Fibroblast of mammary gland (primary cell): ENCODE measurements around the gene AMN.

Experiments used
- DNase-seq: peaks from one replicate; pipeline ENCODE4 v3.0.0-alpha.2; 2010; ENCODE audit warnings: low read depth
- H3K4me3 ChIP-seq: 2 replicates; pipeline ENCODE4 v1.5.1; 2011; ENCODE audit warnings: low read depth, mild to moderate bottlenecking, low read length, moderate library complexity; ENCODE audit not compliant: control insufficient read depth
- TF ChIP-seq, protein P1 (sequence below): conservative IDR thresholded peaks from 2 replicates; pipeline ENCODE4 v1.5.1; 2011; ENCODE audit warnings: low read depth, low read length, inconsistent platforms; ENCODE audit not compliant: control insufficient read depth, insufficient read depth

AMN gene

GRCh38 chr14:102939820-102940561, 17.5 kb downstream of the AMN start:
- TF ChIP-seq, protein P1, sequence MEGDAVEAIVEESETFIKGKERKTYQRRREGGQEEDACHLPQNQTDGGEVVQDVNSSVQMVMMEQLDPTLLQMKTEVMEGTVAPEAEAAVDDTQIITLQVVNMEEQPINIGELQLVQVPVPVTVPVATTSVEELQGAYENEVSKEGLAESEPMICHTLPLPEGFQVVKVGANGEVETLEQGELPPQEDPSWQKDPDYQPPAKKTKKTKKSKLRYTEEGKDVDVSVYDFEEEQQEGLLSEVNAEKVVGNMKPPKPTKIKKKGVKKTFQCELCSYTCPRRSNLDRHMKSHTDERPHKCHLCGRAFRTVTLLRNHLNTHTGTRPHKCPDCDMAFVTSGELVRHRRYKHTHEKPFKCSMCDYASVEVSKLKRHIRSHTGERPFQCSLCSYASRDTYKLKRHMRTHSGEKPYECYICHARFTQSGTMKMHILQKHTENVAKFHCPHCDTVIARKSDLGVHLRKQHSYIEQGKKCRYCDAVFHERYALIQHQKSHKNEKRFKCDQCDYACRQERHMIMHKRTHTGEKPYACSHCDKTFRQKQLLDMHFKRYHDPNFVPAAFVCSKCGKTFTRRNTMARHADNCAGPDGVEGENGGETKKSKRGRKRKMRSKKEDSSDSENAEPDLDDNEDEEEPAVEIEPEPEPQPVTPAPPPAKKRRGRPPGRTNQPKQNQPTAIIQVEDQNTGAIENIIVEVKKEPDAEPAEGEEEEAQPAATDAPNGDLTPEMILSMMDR: no peak
- no peak overlapping the region for H3K4me3 ChIP-seq
- DNase-seq: no peak

DNA sequence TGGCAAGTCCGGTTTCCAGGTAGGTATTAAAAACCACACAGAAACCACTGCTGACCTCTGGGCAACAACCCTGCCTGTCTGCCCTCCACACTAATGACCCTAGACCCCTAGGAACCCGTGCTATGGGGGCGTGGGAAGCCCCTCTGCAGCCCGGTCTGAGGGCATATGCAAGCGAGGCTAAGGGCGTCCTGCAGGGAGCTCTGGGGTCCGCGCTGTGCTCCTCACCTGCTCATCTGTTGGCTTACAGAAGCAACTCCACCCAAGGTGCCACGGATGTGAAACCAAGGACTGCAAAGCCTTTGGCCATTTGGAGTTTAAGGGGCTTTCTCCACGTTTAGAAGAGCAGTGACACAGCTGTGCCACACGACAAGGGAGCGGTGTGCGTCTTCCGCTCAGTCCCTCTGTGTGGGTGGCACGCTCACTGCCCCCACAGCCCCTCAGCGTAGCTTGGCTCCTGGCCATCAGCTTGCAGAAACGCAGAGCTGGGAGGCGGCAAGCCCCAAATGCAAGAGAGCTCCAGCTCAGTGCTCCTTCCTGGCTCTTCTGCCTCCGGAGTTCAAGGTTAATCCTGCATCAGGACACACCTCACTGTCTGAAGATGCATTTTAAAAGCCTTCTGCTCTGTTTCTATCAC, 18.4 kb downstream of the AMN start:
- no peak for DNase-seq
- no peak overlapping the region for H3K4me3 ChIP-seq
- TF ChIP-seq, protein P1: no peak

DNA sequence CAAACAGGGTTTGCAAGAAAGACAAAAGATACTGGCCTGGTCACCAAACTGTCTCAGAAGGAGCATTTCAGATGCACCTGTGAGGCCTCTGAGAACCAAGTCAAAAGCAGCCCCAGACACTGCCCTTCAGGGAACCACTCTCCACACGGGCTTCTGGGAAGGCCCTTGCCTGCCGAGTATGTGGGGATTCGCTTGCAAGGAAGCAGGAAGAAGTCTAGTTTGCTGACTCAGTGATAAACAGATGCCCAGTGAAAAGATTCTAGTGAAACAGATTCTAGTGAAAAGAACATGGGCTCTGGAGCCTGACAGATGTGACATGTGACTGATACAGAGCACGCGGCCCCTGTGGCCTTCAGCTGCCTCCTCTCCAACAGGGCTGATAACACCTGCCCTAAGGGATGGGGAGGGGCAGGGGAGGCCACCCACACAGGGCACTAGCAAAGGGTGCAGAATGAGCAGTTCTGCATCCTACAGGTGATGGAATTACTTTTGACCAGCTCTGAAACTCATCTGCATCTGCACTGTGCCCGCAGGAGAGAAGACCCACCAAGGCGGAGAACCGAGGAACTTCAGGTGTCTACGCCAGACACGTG, 19.1 kb downstream of the AMN start:
- no peak for DNase-seq
- no peak overlapping the region for H3K4me3 ChIP-seq
- TF ChIP-seq, protein P1: no peak

GRCh38 chr14:102942069-102942468, 19.6 kb downstream of the AMN start:
- H3K4me3 ChIP-seq: no peak overlapping the region
- TF ChIP-seq, protein P1: no peak
- DNase-seq: no peak

- H3K4me3 ChIP-seq: no peak overlapping the region
- DNase-seq: no peak
- TF ChIP-seq, protein P1: no peak
Observed at GRCh38 chr14:102943454-102943853, 21.0 kb downstream of the AMN start.

DNA sequence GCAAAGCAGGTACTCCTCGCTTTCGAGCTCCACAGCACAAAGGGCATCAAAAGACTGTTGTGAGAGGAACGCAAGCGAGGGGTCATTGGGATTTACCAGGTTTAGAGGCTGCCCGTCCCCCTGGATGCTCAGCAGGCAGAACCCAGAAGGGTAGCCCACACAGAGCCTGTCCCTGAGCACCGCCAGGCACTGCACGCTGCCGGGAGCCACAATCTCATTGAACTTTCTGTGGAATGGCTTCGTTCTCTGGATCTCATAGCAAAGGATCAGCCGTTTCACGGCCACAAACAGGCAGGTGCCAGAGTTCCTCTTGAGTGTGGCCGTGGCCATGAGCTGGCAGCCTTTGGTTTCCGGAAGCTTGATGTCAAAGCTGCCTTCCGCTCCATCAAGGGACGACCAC, 21.5 kb downstream of the AMN start:
- TF ChIP-seq, protein P1: no peak
- H3K4me3 ChIP-seq: no peak overlapping the region

More for the DNA sequence above, 21.5 kb downstream of the AMN start:
- DNase-seq: no peak
